Parietal lobe (tissue), 2 donors: ENCODE data around the gene PAK2. TPM values are rescaled to one million over a fixed set of nuclear protein-coding genes. Genes with fewer than 3 reads are reported as not detected.

ENCODE experiments used
- small RNA-seq: library from RNA; depleted of rRNA; stranded (forward); fragments of <200 nt; gene quantifications from one replicate; pipeline ENCODE3, GENCODE V24; 2014; ENCODE audit warnings: low replicate concordance
- total RNA-seq: library from RNA; depleted of rRNA; stranded (reverse); fragments of >200 nt; gene quantifications from one replicate; pipeline ENCODE4 v1.2.3, GENCODE V29; 2014

Gene PAK2
- total RNA-seq, result 90.1 TPM

DNA sequence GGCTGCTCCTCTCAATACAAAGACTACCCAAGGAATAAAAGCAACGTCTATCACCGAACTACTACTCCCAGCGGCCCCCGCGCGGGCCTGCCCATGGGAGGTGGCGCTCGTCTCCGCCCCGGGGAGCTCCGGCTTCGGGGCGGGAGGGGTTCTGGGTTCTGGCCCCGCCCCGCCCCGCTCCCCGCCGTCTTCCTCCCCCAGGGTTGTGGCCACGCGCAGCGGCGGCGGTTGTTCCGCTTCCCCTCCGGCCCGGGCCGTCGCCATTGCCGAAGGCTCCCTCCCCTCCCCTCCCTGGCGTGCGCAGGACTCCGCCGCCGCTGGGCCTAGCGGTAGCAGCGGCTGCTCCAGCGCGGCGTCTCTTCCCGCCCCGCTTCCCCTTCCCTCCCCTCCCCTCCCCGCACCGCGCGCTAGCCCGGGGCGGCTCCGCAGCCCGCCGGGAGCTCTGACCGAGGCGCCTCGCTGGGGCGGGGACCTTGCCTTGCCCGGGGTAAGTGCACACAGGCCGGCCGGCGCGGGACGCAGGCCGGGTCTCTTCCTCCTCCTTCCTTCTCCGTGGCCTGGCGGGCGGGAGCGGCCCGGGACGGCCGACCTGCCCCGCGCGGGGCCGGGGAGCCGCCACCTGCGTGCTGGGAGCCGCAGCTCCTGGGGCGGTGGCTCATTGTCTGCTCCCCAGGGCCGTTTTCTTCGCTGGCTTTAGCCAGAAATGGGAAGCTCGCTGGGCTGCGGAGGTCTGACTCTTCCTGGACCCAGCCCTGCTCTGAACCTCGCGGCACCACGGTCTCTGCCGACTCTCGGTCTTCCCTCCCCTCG is at the start of gene PAK2:
TSS of gene PAK2 (plus strand) at position 187 of the 810 bp plus-strand sequence. CDS start 42,790 bp downstream, outside the sequence.

GRCh38 chr3:196711838-196712513 is 27.7 kb upstream of the PAK2 start, which contains the start of the genes CEP19 and PIGX:
TSS of gene CEP19 (minus strand) at chr3:196712250. CDS start at chr3:196708657, 3,593 bp downstream.
TSS of gene PIGX (plus strand) at chr3:196712377.

GRCh38 chr3:196867507-196868296 is 128.0 kb downstream of the PAK2 start, which contains the start of gene SENP5:
TSS of gene SENP5 (plus strand) at chr3:196867920. CDS start at chr3:196885182, 17,262 bp downstream.

Small RNA genes within 50 kb of the gene (small RNA-seq; reads per million reads assigned to genes)
- gene RNU4-89P, result not detected
- gene RNU6-42P, result not detected
- gene RNU6-646P, result not detected

Other genes starting within 250 kb of the PAK2 start
- 23.5 TPM for gene RNF168, start 236.1 kb upstream of the PAK2 start, total RNA-seq
- gene SMCO1, start 224.5 kb upstream of the PAK2 start, total RNA-seq, result not detected
- 5.3 TPM for gene WDR53, start 171.3 kb upstream of the PAK2 start, total RNA-seq
- gene FBXO45, start 171.2 kb upstream of the PAK2 start, total RNA-seq, result 37.2 TPM
- gene NRROS, start 100.2 kb upstream of the PAK2 start, total RNA-seq, result 1.6 TPM
- gene CEP19, start 27.6 kb upstream of the PAK2 start, total RNA-seq, result 5.6 TPM
- 42.3 TPM for gene PIGX, start 27.5 kb upstream of the PAK2 start, total RNA-seq
- gene SENP5, start 128.1 kb downstream of the PAK2 start, total RNA-seq, result 77.3 TPM
- gene NCBP2, start 202.7 kb downstream of the PAK2 start, total RNA-seq, result 84.2 TPM
- gene PIGZ, start 229.0 kb downstream of the PAK2 start, total RNA-seq, result 9.1 TPM